GM18505 (cell line): Measurements from ENCODE around the gene TIMM13.

Experiments
- ATAC-seq: cut with Tn5 transposase; IDR thresholded peaks from one replicate; pipeline ENCODE4 v1.9.1; 2021; ENCODE audit not compliant: unreplicated experiment
- POLR2A ChIP-seq: IDR thresholded peaks from 4 replicates; pipeline ENCODE4 v1.6.1; 2011; ENCODE audit warnings: borderline replicate concordance; ENCODE audit not compliant: insufficient read depth, insufficient read length; ENCODE audit errors: extremely low read depth

TIMM13 gene

GRCh38 chr19:2446381-2446780 is 19.0 kb upstream of the TIMM13 start:
- TF ChIP-seq POLR2A: no peak

GRCh38 chr19:2444251-2445002 is 17.0 kb upstream of the TIMM13 start:
- TF ChIP-seq POLR2A: no peak
- no peak for ATAC-seq

More at GRCh38 chr19:2446381-2446780, 19.0 kb upstream of the TIMM13 start:
- ATAC-seq: no peak

- TF ChIP-seq POLR2A: no peak
- ATAC-seq: no peak
These were observed 16.4 kb upstream of the TIMM13 start for GRCh38 chr19:2443785-2444182.

GRCh38 chr19:2443116-2443784 is 15.9 kb upstream of the TIMM13 start:
- no peak for TF ChIP-seq POLR2A
- ATAC-seq: no peak

- no peak for TF ChIP-seq POLR2A
- no peak for ATAC-seq
These were observed 13.8 kb upstream of the TIMM13 start for GRCh38 chr19:2441096-2441752.

GRCh38 chr19:2440515-2440914 is 13.1 kb upstream of the TIMM13 start:
- TF ChIP-seq POLR2A: no peak
- ATAC-seq: no peak

- no peak for TF ChIP-seq POLR2A
- no peak for ATAC-seq
These were observed 10.8 kb upstream of the TIMM13 start for GRCh38 chr19:2438178-2438577.

- no peak for ATAC-seq
- no peak for TF ChIP-seq POLR2A
These were observed 9.5 kb upstream of the TIMM13 start for GRCh38 chr19:2436926-2437325.

- no peak for ATAC-seq
- no peak for TF ChIP-seq POLR2A
These were observed 9.0 kb upstream of the TIMM13 start for GRCh38 chr19:2436384-2436783.

GRCh38 chr19:2434721-2435265 is 7.4 kb upstream of the TIMM13 start:
- no peak for TF ChIP-seq POLR2A
- ATAC-seq: no peak

GRCh38 chr19:2434267-2434666 is 6.9 kb upstream of the TIMM13 start:
- no peak for ATAC-seq
- TF ChIP-seq POLR2A: no peak

- ATAC-seq: no peak
- no peak for TF ChIP-seq POLR2A
These were observed 6.5 kb upstream of the TIMM13 start for GRCh38 chr19:2433854-2434253.

- TF ChIP-seq POLR2A: no peak
- ATAC-seq: no peak
These were observed 4.9 kb upstream of the TIMM13 start for GRCh38 chr19:2432131-2432848.
